H1 (cell line): Measurements from ENCODE around the gene IMPDH1.

Experiments used
- CHD1 ChIP-seq: IDR thresholded peaks from 2 replicates; pipeline ENCODE4 v1.6.1; 2012; ENCODE audit warnings: low read depth, low read length, improper control_type of control experiment
- CHD2 ChIP-seq: IDR thresholded peaks from 2 replicates; pipeline ENCODE4 v1.6.1; 2012; ENCODE audit warnings: low read length, improper control_type of control experiment
- CREB1 ChIP-seq: IDR thresholded peaks from 2 replicates; pipeline ENCODE4 v1.6.1; 2012; ENCODE audit warnings: inconsistent platforms
- EZH2 ChIP-seq: fragments of 200-600 bp; sonication (generic); IDR thresholded peaks from 2 replicates; pipeline ENCODE4 v1.7.1; 2012; ENCODE audit warnings: low read depth, mild to moderate bottlenecking, moderate library complexity, low read length, inconsistent platforms; ENCODE audit not compliant: severe bottlenecking
- POLR2A ChIP-seq, 2 experiments: IDR thresholded peaks; 1 replicate in 1 of 2; 2 replicates in 1 of 2; pipeline ENCODE4 v1.6.1; 2011; ENCODE audit warnings: low read depth in 2 of 2, low read length in 2 of 2, mild to moderate bottlenecking in 2 of 2; ENCODE audit errors: control extremely low read depth in 1 of 2
- TF ChIP-seq, protein P1 (sequence below): IDR thresholded peaks from 2 replicates; pipeline ENCODE4 v1.6.1; 2011; ENCODE audit warnings: low read length, improper control_type of control experiment
- TF ChIP-seq, protein P2 (sequence below), 3 experiments: IDR thresholded peaks; 1 replicate in 2 of 3; 2 replicates in 1 of 3; pipeline versions ENCODE4 v1.5.1 to v1.6.1; 2011; ENCODE audit warnings: low read length in 3 of 3, mild to moderate bottlenecking in 3 of 3, inconsistent platforms in 2 of 3, low read depth in 1 of 3, moderate library complexity in 1 of 3; ENCODE audit not compliant: insufficient read depth in 1 of 3; ENCODE audit errors: control extremely low read depth in 1 of 3

DNA sequence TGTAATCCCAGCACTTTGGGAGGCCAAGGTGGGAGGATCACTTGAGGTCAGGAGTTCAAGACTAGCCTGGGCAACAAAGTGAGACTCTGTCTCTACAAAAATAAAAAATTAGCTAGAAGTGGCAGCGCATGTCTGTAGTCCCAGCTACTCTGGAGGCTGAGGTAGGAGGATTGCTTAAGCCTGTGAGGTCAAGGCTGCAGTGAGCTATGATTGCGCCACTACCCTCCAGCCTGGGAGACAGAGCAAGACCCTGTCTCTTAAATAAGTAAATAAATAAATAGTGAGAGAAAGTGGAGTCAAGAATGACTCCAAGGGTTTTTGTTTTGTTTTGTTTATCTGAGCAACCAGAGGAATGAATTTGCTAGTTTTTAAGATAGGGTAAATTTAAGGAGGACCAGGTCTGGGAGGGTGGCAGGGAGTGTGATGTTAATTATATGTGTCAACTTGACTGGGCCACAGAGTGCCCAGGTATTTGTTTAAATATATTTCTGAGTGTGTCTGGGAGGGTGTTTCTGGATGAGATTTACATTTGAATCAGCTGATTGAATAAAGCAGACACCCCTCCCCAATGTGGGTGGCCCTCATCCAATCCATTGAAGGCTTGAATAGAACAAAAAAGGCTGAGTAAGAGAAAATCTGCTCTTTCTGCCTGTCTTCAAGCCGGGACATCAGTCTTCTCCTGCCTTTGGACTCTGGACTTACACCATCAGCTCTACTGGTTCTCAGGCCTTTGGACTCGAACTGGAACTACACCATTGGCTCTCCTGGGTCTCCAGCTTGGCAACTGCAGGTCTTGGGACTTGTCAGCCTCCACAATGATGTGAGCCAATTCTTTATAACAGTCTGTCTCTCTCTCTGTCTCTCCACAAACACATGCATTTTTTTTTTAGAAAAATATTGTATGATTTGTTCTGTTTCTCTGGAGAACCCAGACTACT lies 23.5 kb downstream of the IMPDH1 start:
- TF ChIP-seq, protein P1, sequence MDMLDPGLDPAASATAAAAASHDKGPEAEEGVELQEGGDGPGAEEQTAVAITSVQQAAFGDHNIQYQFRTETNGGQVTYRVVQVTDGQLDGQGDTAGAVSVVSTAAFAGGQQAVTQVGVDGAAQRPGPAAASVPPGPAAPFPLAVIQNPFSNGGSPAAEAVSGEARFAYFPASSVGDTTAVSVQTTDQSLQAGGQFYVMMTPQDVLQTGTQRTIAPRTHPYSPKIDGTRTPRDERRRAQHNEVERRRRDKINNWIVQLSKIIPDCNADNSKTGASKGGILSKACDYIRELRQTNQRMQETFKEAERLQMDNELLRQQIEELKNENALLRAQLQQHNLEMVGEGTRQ = no peak
- TF ChIP-seq POLR2A (IDR thresholded peaks at IDR 0.05; ENCODE audit: control extremely low read depth in 1 of 2, low read depth in 2 of 2, low read length in 2 of 2) (no peak), CHD1 (no peak), CHD2 (no peak), EZH2 (no peak), CREB1 (no peak)
- TF ChIP-seq, protein P2, sequence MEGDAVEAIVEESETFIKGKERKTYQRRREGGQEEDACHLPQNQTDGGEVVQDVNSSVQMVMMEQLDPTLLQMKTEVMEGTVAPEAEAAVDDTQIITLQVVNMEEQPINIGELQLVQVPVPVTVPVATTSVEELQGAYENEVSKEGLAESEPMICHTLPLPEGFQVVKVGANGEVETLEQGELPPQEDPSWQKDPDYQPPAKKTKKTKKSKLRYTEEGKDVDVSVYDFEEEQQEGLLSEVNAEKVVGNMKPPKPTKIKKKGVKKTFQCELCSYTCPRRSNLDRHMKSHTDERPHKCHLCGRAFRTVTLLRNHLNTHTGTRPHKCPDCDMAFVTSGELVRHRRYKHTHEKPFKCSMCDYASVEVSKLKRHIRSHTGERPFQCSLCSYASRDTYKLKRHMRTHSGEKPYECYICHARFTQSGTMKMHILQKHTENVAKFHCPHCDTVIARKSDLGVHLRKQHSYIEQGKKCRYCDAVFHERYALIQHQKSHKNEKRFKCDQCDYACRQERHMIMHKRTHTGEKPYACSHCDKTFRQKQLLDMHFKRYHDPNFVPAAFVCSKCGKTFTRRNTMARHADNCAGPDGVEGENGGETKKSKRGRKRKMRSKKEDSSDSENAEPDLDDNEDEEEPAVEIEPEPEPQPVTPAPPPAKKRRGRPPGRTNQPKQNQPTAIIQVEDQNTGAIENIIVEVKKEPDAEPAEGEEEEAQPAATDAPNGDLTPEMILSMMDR (IDR thresholded peaks at IDR 0.05; ENCODE audit: control extremely low read depth in 1 of 3, insufficient read depth in 1 of 3, low read depth in 1 of 3, low read length in 3 of 3) = no peak
